Stimulated activated effector memory CD8-positive, alpha-beta T cell treated with anti-CD3 and anti-CD28 coated beads, Interleukin-12 subunit alpha, Interleukin-12 subunit beta, amount 100 ng/mL, for 72 hours (primary cell): ENCODE measurements around the gene WDPCP.
"Not testable (repeated sequence)": the region's sequence is repeated elsewhere in the genome, so short reads cannot be mapped to it uniquely, and the experiment has no call there.

Experiments
- ATAC-seq: fragments of 150-1000 bp; cut with Tn5 transposase; 2 replicates; pipeline ENCODE4 v1.10.0; 2021
- DNase-seq, 2 donors: peaks; one replicate each; pipeline ENCODE4 v3.0.0; 2021 to 2022; ENCODE audit warnings: low spot score in 2 of 2
- H3K27ac Mint-ChIP-seq: one replicate; pipeline ENCODE4 v1.8.0; 2022; ENCODE audit warnings: mild to moderate bottlenecking, mixed read lengths
- H3K36me3 Mint-ChIP-seq: one replicate; pipeline ENCODE4 v1.8.0; 2022; ENCODE audit warnings: mild to moderate bottlenecking, mixed read lengths
- H3K4me1 Mint-ChIP-seq: one replicate; pipeline ENCODE4 v1.8.0; 2022; ENCODE audit warnings: mixed read lengths
- H3K4me3 Mint-ChIP-seq: one replicate; pipeline ENCODE4 v1.8.0; 2022; ENCODE audit warnings: mild to moderate bottlenecking, mixed read lengths
- H3K9me3 Mint-ChIP-seq: one replicate; pipeline ENCODE4 v1.8.0; 2022; ENCODE audit warnings: mixed read lengths

Gene WDPCP

GRCh38 chr2:63477686-63478085 lies 110.6 kb downstream of the WDPCP start:
- Mint-ChIP-seq H3K4me3 (no peak overlapping the region), H3K27ac (no peak overlapping the region), H3K36me3 (no peaks in the 10 kb centered on the region), H3K4me1 (no peaks in the 10 kb centered on the region), H3K9me3 (peaks cover 3% of the 10 kb centered on the region)
- ATAC-seq (no peak), DNase-seq (no peak)

GRCh38 chr2:63469313-63469712 lies 119.0 kb downstream of the WDPCP start:
- not testable (repeated sequence) for H3K27ac Mint-ChIP-seq, H3K36me3 Mint-ChIP-seq, DNase-seq, H3K4me3 Mint-ChIP-seq, ATAC-seq, H3K4me1 Mint-ChIP-seq
- H3K9me3 Mint-ChIP-seq: peaks cover 13% of the 10 kb centered on the region

- Mint-ChIP-seq H3K36me3 (no peaks in the 10 kb centered on the region), H3K9me3 (peaks cover 15% of the 10 kb centered on the region), H3K4me1 (no peaks in the 10 kb centered on the region), H3K27ac (no peak overlapping the region), H3K4me3 (no peak overlapping the region)
- DNase-seq: no peak
- no peak for ATAC-seq
Observed at GRCh38 chr2:63465633-63466032, 122.6 kb downstream of the WDPCP start.

- no peaks in the 10 kb centered on the region for H3K36me3 Mint-ChIP-seq
- H3K9me3 Mint-ChIP-seq: peaks cover 8% of the 10 kb centered on the region
- no peaks in the 10 kb centered on the region for H3K4me1 Mint-ChIP-seq
- H3K27ac Mint-ChIP-seq: no peak overlapping the region
- ATAC-seq (no peak), DNase-seq (no peak)
- H3K4me3 Mint-ChIP-seq: no peak overlapping the region
Observed at GRCh38 chr2:63463142-63463541, 125.1 kb downstream of the WDPCP start.

- H3K27ac Mint-ChIP-seq: no peak overlapping the region
- peaks cover 21% of the 10 kb centered on the region for H3K4me1 Mint-ChIP-seq
- no peaks in the 10 kb centered on the region for H3K36me3 Mint-ChIP-seq
- ATAC-seq (no peak), DNase-seq (no peak)
- H3K4me3 Mint-ChIP-seq: no peak overlapping the region
- H3K9me3 Mint-ChIP-seq: no peaks in the 10 kb centered on the region
Observed at GRCh38 chr2:63446658-63447057, 141.6 kb downstream of the WDPCP start.

- Mint-ChIP-seq H3K4me1 (peaks cover 9% of the 10 kb centered on the region), H3K27ac (peak overlapping the region; percentile 17), H3K4me3 (no peak overlapping the region), H3K36me3 (no peaks in the 10 kb centered on the region), H3K9me3 (no peaks in the 10 kb centered on the region)
- DNase-seq (no peak), ATAC-seq (peak; percentile 57)
Observed at GRCh38 chr2:63444565-63445288, 143.6 kb downstream of the WDPCP start.

GRCh38 chr2:63440612-63441011 lies 147.7 kb downstream of the WDPCP start:
- Mint-ChIP-seq H3K36me3 (no peaks in the 10 kb centered on the region), H3K4me3 (no peak overlapping the region), H3K9me3 (no peaks in the 10 kb centered on the region), H3K4me1 (peaks cover 9% of the 10 kb centered on the region), H3K27ac (no peak overlapping the region)
- ATAC-seq: no peak
- no peak for DNase-seq

- no peaks in the 10 kb centered on the region for H3K4me1 Mint-ChIP-seq
Observed at GRCh38 chr2:63438181-63438580, 150.1 kb downstream of the WDPCP start.

GRCh38 chr2:63436488-63436887 lies 151.8 kb downstream of the WDPCP start:
- H3K4me1 Mint-ChIP-seq: no peaks in the 10 kb centered on the region
- ATAC-seq (no peak), DNase-seq (no peak)
- H3K9me3 Mint-ChIP-seq: no peaks in the 10 kb centered on the region
- no peak overlapping the region for H3K4me3 Mint-ChIP-seq
- peak overlapping the region; percentile 57 for H3K27ac Mint-ChIP-seq
- H3K36me3 Mint-ChIP-seq: no peaks in the 10 kb centered on the region

More at GRCh38 chr2:63438181-63438580, 150.1 kb downstream of the WDPCP start:
- Mint-ChIP-seq H3K4me3 (no peak overlapping the region), H3K9me3 (no peaks in the 10 kb centered on the region), H3K36me3 (no peaks in the 10 kb centered on the region), H3K27ac (no peak overlapping the region)
- ATAC-seq: no peak
- DNase-seq: no peak

- no peaks in the 10 kb centered on the region for H3K4me1 Mint-ChIP-seq
- H3K27ac Mint-ChIP-seq: no peak overlapping the region
- ATAC-seq (no peak), DNase-seq (no peak)
- H3K9me3 Mint-ChIP-seq: no peaks in the 10 kb centered on the region
- H3K4me3 Mint-ChIP-seq: no peak overlapping the region
- no peaks in the 10 kb centered on the region for H3K36me3 Mint-ChIP-seq
Observed at GRCh38 chr2:63435070-63435469, 153.2 kb downstream of the WDPCP start.

GRCh38 chr2:63434024-63435001 lies 154.0 kb downstream of the WDPCP start:
- no peak overlapping the region for H3K4me3 Mint-ChIP-seq
- no peak overlapping the region for H3K27ac Mint-ChIP-seq
- no peaks in the 10 kb centered on the region for H3K36me3 Mint-ChIP-seq
- no peaks in the 10 kb centered on the region for H3K4me1 Mint-ChIP-seq
- DNase-seq: no peak
- no peaks in the 10 kb centered on the region for H3K9me3 Mint-ChIP-seq
- ATAC-seq: no peak

GRCh38 chr2:63432373-63432772 lies 155.9 kb downstream of the WDPCP start:
- Mint-ChIP-seq H3K4me1 (no peaks in the 10 kb centered on the region), H3K36me3 (no peaks in the 10 kb centered on the region), H3K4me3 (no peak overlapping the region), H3K9me3 (peaks cover 4% of the 10 kb centered on the region), H3K27ac (no peak overlapping the region)
- DNase-seq: no peak
- no peak for ATAC-seq

- Mint-ChIP-seq H3K36me3 (no peaks in the 10 kb centered on the region), H3K4me1 (peaks cover 7% of the 10 kb centered on the region), H3K9me3 (peaks cover 4% of the 10 kb centered on the region), H3K4me3 (no peak overlapping the region), H3K27ac (no peak overlapping the region)
- ATAC-seq (no peak), DNase-seq (no peak)
Observed at GRCh38 chr2:63425606-63426005, 162.7 kb downstream of the WDPCP start.

- Mint-ChIP-seq H3K36me3 (no peaks in the 10 kb centered on the region), H3K27ac (no peak overlapping the region), H3K9me3 (peaks cover 4% of the 10 kb centered on the region), H3K4me1 (peaks cover 7% of the 10 kb centered on the region), H3K4me3 (no peak overlapping the region)
- ATAC-seq (no peak), DNase-seq (no peak)
Observed at GRCh38 chr2:63425079-63425416, 163.2 kb downstream of the WDPCP start.

- Mint-ChIP-seq H3K9me3 (peaks cover 4% of the 10 kb centered on the region), H3K36me3 (no peaks in the 10 kb centered on the region), H3K27ac (no peak overlapping the region), H3K4me1 (peaks cover 7% of the 10 kb centered on the region), H3K4me3 (no peak overlapping the region)
- ATAC-seq (peak; percentile 82), DNase-seq (peak; percentile 5 to 57)
Observed at GRCh38 chr2:63424329-63425078, 163.8 kb downstream of the WDPCP start.
